GM23338 (cell line): ENCODE results near the gene METTL21C.

Experiments
- TF ChIP-seq, protein P1 (sequence below): IDR thresholded peaks from 2 replicates; pipeline ENCODE4 v1.6.1; 2016; ENCODE audit warnings: antibody characterized with exemption
- TF ChIP-seq, protein P2 (sequence below), 2 experiments: fragments of 200-600 bp in 1 of 2; sonication (generic) in 1 of 2; conservative IDR thresholded peaks; 2 replicates each; pipeline versions ENCODE4 v1.5.1 to v1.6.1; 2016 to 2017; ENCODE audit warnings: antibody characterized with exemption in 2 of 2, low read depth in 2 of 2, mild to moderate bottlenecking in 2 of 2, moderate library complexity in 1 of 2
- TF ChIP-seq, protein P3 (sequence below): IDR thresholded peaks from one replicate; pipeline ENCODE4 v1.6.1; 2018; ENCODE audit warnings: antibody characterized with exemption; ENCODE audit not compliant: unreplicated experiment

DNA sequence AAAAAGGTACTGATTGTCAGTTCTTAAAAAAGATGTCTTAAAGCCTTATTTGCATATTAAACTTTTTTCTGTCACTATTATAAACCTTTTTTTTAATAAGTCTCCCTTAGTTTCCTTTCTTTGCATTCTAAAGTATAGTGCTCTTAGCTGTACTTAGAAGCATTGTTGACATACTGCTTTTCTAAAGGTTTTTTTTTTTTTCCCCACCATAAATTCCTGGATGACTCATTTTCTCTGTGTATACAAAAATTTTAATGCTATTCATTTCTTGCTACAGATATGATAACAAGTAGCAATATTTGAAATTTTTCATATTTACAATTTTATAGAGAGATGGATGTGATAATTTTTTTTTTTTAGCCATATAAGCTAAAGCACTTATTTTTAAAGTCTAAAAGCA is 43.5 kb downstream of the METTL21C start:
- TF ChIP-seq, protein P1, sequence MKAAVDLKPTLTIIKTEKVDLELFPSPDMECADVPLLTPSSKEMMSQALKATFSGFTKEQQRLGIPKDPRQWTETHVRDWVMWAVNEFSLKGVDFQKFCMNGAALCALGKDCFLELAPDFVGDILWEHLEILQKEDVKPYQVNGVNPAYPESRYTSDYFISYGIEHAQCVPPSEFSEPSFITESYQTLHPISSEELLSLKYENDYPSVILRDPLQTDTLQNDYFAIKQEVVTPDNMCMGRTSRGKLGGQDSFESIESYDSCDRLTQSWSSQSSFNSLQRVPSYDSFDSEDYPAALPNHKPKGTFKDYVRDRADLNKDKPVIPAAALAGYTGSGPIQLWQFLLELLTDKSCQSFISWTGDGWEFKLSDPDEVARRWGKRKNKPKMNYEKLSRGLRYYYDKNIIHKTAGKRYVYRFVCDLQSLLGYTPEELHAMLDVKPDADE, result no peak
- TF ChIP-seq, protein P2, sequence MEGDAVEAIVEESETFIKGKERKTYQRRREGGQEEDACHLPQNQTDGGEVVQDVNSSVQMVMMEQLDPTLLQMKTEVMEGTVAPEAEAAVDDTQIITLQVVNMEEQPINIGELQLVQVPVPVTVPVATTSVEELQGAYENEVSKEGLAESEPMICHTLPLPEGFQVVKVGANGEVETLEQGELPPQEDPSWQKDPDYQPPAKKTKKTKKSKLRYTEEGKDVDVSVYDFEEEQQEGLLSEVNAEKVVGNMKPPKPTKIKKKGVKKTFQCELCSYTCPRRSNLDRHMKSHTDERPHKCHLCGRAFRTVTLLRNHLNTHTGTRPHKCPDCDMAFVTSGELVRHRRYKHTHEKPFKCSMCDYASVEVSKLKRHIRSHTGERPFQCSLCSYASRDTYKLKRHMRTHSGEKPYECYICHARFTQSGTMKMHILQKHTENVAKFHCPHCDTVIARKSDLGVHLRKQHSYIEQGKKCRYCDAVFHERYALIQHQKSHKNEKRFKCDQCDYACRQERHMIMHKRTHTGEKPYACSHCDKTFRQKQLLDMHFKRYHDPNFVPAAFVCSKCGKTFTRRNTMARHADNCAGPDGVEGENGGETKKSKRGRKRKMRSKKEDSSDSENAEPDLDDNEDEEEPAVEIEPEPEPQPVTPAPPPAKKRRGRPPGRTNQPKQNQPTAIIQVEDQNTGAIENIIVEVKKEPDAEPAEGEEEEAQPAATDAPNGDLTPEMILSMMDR (conservative IDR thresholded peaks at IDR 0.05; ENCODE audit: low read depth in 2 of 2), result no peak
- TF ChIP-seq, protein P3, sequence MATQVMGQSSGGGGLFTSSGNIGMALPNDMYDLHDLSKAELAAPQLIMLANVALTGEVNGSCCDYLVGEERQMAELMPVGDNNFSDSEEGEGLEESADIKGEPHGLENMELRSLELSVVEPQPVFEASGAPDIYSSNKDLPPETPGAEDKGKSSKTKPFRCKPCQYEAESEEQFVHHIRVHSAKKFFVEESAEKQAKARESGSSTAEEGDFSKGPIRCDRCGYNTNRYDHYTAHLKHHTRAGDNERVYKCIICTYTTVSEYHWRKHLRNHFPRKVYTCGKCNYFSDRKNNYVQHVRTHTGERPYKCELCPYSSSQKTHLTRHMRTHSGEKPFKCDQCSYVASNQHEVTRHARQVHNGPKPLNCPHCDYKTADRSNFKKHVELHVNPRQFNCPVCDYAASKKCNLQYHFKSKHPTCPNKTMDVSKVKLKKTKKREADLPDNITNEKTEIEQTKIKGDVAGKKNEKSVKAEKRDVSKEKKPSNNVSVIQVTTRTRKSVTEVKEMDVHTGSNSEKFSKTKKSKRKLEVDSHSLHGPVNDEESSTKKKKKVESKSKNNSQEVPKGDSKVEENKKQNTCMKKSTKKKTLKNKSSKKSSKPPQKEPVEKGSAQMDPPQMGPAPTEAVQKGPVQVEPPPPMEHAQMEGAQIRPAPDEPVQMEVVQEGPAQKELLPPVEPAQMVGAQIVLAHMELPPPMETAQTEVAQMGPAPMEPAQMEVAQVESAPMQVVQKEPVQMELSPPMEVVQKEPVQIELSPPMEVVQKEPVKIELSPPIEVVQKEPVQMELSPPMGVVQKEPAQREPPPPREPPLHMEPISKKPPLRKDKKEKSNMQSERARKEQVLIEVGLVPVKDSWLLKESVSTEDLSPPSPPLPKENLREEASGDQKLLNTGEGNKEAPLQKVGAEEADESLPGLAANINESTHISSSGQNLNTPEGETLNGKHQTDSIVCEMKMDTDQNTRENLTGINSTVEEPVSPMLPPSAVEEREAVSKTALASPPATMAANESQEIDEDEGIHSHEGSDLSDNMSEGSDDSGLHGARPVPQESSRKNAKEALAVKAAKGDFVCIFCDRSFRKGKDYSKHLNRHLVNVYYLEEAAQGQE, result no peak
